K562 (cell line): ENCODE results near the gene PPP1R10. TPM values are rescaled to one million over a fixed set of nuclear protein-coding genes. Genes with fewer than 3 reads are reported as not detected.

Source experiments
- C11orf30 ChIP-seq: fragments of 450-650 bp; IDR thresholded peaks from 2 replicates; pipeline ENCODE4 v1.6.1; 2016; ENCODE audit warnings: low read depth, mild to moderate bottlenecking
- CEBPB ChIP-seq: fragments of 450-650 bp; IDR thresholded peaks from 2 replicates; pipeline ENCODE4 v1.6.1; 2016; ENCODE audit warnings: missing genetic modification characterization, missing compliant biosample characterization
- CHD1 ChIP-seq: fragments of 200-600 bp; sonication (generic); IDR thresholded peaks from one replicate; pipeline ENCODE4 v1.6.1; 2012; ENCODE audit warnings: mild to moderate bottlenecking, moderate library complexity, low read length, inconsistent platforms
- FOXP1 ChIP-seq: sonication (generic); formaldehyde crosslinking; IDR thresholded peaks from 2 replicates; pipeline ENCODE4 v1.8.0; 2022; ENCODE audit warnings: mild to moderate bottlenecking, missing genetic modification reagents
- HNRNPK ChIP-seq: fragments of 200-400 bp; formaldehyde crosslinking; IDR thresholded peaks from one replicate; pipeline ENCODE4 v1.6.1; 2018; ENCODE audit warnings: mild to moderate bottlenecking, low read depth, low read length; ENCODE audit not compliant: poor library complexity, severe bottlenecking
- LEF1 ChIP-seq: fragments of 450-650 bp; IDR thresholded peaks from 2 replicates; pipeline ENCODE4 v1.6.1; 2016; ENCODE audit warnings: mild to moderate bottlenecking
- MAFK ChIP-seq: IDR thresholded peaks from 2 replicates; pipeline ENCODE4 v1.6.1; 2011; ENCODE audit warnings: low read length, improper control_type of control experiment
- MXI1 ChIP-seq: IDR thresholded peaks from 2 replicates; pipeline ENCODE4 v1.6.1; 2011; ENCODE audit warnings: low read depth, mild to moderate bottlenecking, improper control_type of control experiment, low read length
- NEUROD1 ChIP-seq: fragments of 150-350 bp; IDR thresholded peaks from 2 replicates; pipeline ENCODE4 v1.6.1; 2014; ENCODE audit warnings: borderline replicate concordance, low read length, low read depth; ENCODE audit not compliant: partially characterized antibody
- XRCC5 ChIP-seq: fragments of 200-400 bp; formaldehyde crosslinking; IDR thresholded peaks from 2 replicates; pipeline ENCODE4 v1.6.1; 2017; ENCODE audit warnings: low read depth, mild to moderate bottlenecking, low read length
- polyA plus RNA-seq, 8 experiments: library from polyadenylated mRNA; depleted of rRNA in 4 of 8; stranded (reverse) in 5 of 8; unstranded in 3 of 8; fragments of >200 nt; fragmentation: Nextera tagmentation in 2 of 8; fragmentation: Illumina TruSeq in 1 of 8; extraction: Ambion mirVana in 2 of 8; extraction: Trizol in 1 of 8; gene quantifications; 2 replicates each; pipeline versions ENCODE4 v1.2.1 to v1.2.3, GENCODE V29; 2011 to 2014; ENCODE audit warnings: inconsistent platforms in 1 of 8, missing spikeins in 1 of 8
- total RNA-seq, 7 experiments: library from RNA; depleted of rRNA in 6 of 7; stranded (reverse); fragments of >200 nt in 6 of 7; fragmentation: Illumina TruSeq in 2 of 7; extraction: Trizol in 2 of 7; gene quantifications; 2 replicates each; pipeline versions ENCODE4 v1.2.1 to v1.2.3, GENCODE V29; 2011 to 2021; ENCODE audit warnings: low replicate concordance in 1 of 7
- TF ChIP-seq, protein P1 (sequence below): fragments of 450-650 bp; formaldehyde crosslinking; conservative IDR thresholded peaks from 2 replicates; pipeline ENCODE4 v1.4.0; 2022; ENCODE audit warnings: mild to moderate bottlenecking, missing genetic modification characterization
- TF ChIP-seq, protein P2 (sequence below): sonication (generic); formaldehyde crosslinking; IDR thresholded peaks from 2 replicates; pipeline ENCODE4 v1.8.0; 2022; ENCODE audit warnings: mild to moderate bottlenecking, missing genetic modification reagents
- TF ChIP-seq, protein P3 (sequence below), 2 experiments: fragments of 450-650 bp; conservative IDR thresholded peaks; 2 replicates each; pipeline ENCODE4 v1.6.1; 2017; ENCODE audit warnings: mild to moderate bottlenecking in 2 of 2, moderate library complexity in 2 of 2
- TF ChIP-seq, protein P4 (sequence below): sonication (generic); formaldehyde crosslinking; IDR thresholded peaks from 2 replicates; pipeline ENCODE4 v1.8.0; 2023; ENCODE audit warnings: missing genetic modification reagents, mild to moderate bottlenecking, borderline replicate concordance

PPP1R10 gene
- total and polyA plus RNA-seq, 9 of the 15 experiments (the other 6 are each of a cell fraction or from before 2014, with no cell fraction given), result 14.1 to 65.5 (median 32.6) TPM

DNA sequence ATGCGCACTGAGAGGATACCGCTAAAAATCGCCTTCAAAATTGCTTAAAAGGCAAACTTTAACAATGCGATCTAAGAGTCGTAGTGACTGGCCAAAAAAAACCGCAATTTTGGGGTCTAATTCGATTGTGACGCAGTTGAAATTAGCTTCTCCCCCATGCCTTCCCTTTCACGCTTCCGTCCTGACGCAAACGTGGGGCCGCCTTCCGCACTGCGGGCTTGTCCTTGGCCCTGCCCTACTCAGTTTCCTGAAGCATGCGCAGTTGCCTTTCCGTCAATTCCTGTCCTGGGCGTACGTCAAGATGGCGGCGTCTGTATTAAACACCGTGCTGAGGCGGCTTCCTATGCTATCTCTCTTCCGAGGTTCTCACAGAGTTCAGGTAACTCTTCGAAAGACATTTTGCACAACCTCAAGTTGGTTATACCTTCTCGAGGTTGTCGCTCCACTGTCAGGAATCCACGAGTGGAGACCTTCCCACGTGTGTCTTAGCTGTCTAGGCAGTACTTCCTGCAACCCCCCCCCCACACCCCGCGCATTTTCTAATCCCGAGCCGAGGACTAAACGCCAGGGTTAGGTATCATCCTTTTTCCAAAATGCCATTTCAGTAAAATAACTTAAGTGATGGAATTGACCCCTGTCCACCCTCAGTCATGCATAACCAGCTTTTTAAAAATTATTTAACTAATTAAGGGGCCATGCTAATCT, 674 bp upstream of the PPP1R10 start, which contains the start of gene MRPS18B (continued):
- TF ChIP-seq, protein P1, sequence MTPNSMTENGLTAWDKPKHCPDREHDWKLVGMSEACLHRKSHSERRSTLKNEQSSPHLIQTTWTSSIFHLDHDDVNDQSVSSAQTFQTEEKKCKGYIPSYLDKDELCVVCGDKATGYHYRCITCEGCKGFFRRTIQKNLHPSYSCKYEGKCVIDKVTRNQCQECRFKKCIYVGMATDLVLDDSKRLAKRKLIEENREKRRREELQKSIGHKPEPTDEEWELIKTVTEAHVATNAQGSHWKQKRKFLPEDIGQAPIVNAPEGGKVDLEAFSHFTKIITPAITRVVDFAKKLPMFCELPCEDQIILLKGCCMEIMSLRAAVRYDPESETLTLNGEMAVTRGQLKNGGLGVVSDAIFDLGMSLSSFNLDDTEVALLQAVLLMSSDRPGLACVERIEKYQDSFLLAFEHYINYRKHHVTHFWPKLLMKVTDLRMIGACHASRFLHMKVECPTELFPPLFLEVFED, result no peak
- TF ChIP-seq MXI1 (peak; percentile 96), MAFK (peak; percentile 34), LEF1 (no peak), XRCC5 (no peak), CEBPB (tag) (peak; percentile 79), HNRNPK (no peak), FOXP1 (CRISPR knock-in tag) (peak; percentile 70; the same call in 1 of the 2 replicates), C11orf30 (peak; percentile 83), CHD1 (no peak), NEUROD1 (no peak)
- TF ChIP-seq, protein P2, sequence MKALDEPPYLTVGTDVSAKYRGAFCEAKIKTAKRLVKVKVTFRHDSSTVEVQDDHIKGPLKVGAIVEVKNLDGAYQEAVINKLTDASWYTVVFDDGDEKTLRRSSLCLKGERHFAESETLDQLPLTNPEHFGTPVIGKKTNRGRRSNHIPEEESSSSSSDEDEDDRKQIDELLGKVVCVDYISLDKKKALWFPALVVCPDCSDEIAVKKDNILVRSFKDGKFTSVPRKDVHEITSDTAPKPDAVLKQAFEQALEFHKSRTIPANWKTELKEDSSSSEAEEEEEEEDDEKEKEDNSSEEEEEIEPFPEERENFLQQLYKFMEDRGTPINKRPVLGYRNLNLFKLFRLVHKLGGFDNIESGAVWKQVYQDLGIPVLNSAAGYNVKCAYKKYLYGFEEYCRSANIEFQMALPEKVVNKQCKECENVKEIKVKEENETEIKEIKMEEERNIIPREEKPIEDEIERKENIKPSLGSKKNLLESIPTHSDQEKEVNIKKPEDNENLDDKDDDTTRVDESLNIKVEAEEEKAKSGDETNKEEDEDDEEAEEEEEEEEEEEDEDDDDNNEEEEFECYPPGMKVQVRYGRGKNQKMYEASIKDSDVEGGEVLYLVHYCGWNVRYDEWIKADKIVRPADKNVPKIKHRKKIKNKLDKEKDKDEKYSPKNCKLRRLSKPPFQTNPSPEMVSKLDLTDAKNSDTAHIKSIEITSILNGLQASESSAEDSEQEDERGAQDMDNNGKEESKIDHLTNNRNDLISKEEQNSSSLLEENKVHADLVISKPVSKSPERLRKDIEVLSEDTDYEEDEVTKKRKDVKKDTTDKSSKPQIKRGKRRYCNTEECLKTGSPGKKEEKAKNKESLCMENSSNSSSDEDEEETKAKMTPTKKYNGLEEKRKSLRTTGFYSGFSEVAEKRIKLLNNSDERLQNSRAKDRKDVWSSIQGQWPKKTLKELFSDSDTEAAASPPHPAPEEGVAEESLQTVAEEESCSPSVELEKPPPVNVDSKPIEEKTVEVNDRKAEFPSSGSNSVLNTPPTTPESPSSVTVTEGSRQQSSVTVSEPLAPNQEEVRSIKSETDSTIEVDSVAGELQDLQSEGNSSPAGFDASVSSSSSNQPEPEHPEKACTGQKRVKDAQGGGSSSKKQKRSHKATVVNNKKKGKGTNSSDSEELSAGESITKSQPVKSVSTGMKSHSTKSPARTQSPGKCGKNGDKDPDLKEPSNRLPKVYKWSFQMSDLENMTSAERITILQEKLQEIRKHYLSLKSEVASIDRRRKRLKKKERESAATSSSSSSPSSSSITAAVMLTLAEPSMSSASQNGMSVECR (CRISPR knock-in tag), result peak; percentile 99
- TF ChIP-seq, protein P3, sequence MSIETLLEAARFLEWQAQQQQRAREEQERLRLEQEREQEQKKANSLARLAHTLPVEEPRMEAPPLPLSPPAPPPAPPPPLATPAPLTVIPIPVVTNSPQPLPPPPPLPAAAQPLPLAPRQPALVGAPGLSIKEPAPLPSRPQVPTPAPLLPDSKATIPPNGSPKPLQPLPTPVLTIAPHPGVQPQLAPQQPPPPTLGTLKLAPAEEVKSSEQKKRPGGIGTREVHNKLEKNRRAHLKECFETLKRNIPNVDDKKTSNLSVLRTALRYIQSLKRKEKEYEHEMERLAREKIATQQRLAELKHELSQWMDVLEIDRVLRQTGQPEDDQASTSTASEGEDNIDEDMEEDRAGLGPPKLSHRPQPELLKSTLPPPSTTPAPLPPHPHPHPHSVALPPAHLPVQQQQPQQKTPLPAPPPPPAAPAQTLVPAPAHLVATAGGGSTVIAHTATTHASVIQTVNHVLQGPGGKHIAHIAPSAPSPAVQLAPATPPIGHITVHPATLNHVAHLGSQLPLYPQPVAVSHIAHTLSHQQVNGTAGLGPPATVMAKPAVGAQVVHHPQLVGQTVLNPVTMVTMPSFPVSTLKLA (conservative IDR thresholded peaks at IDR 0.05), result peak; percentile 98 to 99
- TF ChIP-seq, protein P4, sequence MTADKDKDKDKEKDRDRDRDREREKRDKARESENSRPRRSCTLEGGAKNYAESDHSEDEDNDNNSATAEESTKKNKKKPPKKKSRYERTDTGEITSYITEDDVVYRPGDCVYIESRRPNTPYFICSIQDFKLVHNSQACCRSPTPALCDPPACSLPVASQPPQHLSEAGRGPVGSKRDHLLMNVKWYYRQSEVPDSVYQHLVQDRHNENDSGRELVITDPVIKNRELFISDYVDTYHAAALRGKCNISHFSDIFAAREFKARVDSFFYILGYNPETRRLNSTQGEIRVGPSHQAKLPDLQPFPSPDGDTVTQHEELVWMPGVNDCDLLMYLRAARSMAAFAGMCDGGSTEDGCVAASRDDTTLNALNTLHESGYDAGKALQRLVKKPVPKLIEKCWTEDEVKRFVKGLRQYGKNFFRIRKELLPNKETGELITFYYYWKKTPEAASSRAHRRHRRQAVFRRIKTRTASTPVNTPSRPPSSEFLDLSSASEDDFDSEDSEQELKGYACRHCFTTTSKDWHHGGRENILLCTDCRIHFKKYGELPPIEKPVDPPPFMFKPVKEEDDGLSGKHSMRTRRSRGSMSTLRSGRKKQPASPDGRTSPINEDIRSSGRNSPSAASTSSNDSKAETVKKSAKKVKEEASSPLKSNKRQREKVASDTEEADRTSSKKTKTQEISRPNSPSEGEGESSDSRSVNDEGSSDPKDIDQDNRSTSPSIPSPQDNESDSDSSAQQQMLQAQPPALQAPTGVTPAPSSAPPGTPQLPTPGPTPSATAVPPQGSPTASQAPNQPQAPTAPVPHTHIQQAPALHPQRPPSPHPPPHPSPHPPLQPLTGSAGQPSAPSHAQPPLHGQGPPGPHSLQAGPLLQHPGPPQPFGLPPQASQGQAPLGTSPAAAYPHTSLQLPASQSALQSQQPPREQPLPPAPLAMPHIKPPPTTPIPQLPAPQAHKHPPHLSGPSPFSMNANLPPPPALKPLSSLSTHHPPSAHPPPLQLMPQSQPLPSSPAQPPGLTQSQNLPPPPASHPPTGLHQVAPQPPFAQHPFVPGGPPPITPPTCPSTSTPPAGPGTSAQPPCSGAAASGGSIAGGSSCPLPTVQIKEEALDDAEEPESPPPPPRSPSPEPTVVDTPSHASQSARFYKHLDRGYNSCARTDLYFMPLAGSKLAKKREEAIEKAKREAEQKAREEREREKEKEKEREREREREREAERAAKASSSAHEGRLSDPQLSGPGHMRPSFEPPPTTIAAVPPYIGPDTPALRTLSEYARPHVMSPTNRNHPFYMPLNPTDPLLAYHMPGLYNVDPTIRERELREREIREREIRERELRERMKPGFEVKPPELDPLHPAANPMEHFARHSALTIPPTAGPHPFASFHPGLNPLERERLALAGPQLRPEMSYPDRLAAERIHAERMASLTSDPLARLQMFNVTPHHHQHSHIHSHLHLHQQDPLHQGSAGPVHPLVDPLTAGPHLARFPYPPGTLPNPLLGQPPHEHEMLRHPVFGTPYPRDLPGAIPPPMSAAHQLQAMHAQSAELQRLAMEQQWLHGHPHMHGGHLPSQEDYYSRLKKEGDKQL (CRISPR knock-in tag), result no peak
